GM19238 (cell line): ENCODE measurements around the gene SFXN5.

ENCODE experiments used
- DNase-seq: peaks from one replicate; pipeline ENCODE4 v3.0.0; 2011; ENCODE audit warnings: low spot score; ENCODE audit not compliant: insufficient read length

SFXN5 gene

DNA sequence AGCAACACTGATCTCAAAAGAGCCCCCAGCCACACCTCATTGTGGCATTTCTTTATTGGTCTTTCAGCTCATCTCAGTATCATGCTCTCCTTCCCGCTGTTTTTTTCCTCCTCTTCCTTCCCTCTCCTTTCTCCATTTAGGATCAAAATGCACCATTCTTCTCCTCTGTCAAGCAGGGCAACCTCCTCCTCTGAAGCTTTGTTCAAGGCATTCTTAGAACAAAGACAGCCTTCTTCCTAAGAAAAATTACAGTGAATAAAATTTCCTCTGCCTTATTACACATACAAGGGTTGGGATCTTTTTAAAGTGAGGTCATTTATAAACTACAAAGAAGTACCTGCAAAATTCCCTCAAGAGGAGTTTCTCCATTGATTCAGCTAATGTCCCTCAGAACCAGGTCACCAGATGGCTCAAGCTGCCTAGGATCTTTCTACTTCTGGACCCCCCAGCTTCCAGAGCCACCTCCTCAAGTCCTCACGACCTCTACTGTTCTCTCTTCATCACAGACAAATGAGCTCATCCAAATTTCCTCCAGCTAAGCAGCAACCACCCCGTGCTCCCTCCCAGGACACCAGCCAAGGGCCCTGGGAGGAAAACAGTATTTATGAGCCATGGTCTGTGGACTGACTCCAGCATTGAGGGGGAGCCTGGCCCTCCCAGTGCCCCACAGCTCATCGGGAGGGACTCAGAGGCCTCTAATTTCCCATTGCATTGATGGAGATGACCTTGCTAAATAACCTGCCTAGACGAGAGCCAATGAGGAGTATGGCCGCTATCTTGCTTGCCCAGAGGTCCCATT lies 18.0 kb downstream of the SFXN5 start:
- DNase-seq, result no peak

DNA sequence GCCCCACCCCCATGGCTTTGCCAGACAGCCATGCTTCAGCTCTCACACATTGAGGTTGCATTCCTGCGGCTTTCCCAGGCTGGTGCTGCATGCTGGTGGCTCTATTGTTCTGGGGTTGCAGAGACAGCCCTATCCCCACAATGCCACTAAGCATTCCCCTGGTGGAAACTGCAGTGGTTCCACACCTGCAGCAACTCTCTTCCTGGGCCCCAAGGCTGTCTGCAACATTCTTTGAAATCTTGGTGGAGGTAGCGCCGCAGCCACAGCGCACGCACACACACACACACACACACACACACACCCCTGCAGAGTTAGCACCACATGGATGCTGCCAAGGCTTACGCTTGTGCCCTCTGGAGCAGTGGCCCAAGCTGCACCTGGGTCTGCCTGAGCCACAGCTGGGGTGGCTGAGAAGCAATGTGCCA lies 21.4 kb downstream of the SFXN5 start:
- DNase-seq, result no peak

DNA sequence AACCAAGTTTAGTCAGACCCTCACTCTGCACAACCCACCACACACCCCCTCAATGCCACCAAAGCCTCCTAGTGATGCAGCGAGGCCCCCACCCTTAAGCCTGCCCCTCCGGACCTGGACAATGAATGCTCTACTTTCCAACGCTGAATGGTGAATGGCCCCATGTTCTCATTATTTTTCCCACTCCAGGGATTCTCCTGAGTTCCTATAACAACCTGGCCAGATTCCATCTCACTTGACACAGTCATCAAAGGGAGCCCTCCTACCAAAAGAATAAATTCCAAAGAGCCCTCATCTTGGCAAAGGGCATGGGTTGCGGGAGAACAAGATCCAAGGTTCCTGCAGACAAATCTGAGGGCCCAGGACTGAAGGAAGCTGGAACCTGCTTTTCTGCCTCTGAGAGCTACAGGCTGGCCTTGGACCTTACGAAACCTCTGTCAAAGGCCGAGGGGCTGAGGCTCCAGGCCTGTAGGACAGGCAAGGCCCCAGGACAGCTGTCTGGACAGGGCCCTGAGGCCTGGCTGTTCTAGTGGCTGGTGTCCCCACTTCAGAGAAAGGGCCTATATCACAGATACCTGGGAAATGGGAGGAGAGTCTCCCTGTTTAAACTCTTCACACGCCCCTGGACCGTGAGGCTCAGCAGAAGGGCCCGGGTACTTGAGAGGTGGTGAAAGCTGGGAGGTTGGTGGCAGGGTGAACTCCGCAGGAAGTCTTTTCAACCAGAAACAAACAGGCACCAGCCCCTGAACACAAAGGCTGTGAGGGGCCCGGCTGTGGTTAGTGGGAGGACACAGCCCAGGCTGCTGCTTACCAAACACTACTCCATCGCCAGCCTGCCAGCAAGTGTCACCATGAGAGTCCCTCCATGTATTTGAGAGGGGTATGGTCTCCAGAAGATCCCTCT lies 27.3 kb downstream of the SFXN5 start:
- DNase-seq, result no peak

DNA sequence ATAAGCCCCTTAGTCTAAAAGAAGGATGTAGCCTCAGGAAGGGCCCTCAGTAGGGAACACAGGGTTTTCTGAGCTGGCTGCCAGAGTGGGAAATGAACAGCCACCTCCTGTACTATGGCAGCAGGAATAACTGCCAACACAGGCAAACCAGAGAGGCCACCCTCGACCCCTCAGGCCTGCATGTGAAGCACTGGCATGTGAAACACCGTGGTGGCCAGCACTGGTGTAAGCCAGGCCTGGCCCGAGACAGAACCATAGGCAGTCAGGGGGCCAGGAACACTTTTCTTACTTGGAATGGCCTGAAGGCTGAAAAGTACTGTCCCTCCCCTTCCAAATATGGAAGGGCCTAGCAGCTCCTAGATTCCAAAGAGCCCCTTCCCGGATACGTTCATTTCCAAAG lies 28.2 kb downstream of the SFXN5 start:
- no peak for DNase-seq

DNA sequence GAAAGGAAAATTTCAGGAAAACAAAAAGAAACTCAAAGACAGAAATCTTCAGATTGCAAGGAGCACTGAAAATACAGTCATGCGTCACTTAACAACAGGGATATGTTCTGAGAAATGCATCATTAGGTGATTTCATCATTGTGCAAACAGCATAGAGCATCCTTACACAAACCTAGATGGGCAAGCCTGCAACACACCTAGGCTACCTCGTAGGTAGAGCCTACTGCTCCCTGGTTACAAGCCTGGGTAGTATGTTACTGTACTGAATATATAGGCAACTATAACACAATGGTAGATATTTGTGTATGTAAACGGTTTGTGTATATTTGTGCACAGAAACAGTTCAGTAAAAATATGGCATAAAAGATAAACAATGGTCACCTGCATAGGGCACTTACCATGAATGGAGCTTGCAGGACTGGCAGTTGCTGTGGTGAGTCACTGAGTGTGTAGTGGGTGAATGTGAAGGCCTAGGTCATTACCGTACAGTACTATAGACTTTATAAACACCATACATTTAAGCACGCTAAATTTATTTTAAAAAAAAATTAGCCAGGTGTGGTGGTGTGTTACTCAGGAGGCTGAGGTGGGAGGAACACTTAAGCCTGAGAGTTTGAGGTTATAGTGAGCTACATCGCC lies 33.4 kb downstream of the SFXN5 start:
- no peak for DNase-seq

DNA sequence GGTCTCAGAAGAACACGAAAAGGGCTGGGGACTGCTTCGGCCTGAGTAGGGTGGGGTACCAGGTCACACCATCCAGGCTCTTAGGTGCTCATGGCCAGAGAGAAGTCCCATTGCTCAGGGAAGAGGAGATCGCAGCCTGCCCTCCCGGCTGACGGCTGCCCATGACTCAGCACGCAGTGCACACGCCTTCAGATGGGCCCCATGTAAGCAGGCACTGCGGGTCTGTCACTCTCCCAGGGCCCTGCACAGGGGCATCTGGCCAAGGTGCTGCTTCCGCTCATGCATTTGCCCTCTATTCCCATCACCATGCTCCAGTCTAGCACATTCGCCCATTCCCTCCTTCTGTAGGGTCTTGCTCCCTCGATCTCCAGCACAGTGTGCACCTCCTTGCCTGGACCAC lies 34.7 kb downstream of the SFXN5 start:
- DNase-seq, result no peak

DNA sequence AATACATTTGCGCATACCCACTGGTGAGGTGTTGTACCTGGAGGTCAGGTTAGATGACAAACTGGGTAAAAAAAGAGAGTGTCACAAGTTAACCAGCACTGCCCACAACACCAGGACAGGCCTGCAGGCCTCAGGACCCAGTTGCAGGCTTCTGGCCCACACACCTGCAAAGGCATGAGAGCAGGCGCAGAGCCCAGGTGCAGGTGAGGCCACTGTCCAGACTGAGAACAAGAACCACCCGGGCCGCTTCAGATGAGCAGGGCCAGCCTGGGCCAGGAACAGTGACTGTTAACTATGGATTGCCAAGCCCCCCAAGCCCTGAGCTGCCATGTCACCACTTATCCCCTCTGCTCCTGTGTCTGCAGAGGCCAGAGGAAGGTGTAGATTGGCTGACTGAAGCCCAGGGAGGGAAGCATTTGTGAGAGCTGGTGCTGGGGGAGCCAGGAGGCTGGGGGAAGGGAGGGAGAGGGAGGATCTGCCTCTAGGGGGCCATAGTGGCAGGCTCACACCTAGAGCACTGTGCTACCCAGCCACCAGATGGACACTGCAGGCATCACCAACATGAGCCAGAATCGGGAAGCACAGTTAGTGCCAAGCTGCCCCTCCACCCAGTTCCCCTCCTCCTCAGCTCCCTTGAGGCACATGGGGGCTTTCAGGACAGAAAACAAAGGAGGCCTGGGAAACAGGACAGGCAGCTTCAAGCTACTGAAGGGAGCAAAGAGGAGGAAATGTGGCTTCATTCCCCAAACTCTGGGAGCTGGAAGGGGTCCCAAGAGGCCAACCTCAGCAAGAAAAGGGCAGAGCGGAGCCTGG lies 35.4 kb downstream of the SFXN5 start:
- no peak for DNase-seq

DNA sequence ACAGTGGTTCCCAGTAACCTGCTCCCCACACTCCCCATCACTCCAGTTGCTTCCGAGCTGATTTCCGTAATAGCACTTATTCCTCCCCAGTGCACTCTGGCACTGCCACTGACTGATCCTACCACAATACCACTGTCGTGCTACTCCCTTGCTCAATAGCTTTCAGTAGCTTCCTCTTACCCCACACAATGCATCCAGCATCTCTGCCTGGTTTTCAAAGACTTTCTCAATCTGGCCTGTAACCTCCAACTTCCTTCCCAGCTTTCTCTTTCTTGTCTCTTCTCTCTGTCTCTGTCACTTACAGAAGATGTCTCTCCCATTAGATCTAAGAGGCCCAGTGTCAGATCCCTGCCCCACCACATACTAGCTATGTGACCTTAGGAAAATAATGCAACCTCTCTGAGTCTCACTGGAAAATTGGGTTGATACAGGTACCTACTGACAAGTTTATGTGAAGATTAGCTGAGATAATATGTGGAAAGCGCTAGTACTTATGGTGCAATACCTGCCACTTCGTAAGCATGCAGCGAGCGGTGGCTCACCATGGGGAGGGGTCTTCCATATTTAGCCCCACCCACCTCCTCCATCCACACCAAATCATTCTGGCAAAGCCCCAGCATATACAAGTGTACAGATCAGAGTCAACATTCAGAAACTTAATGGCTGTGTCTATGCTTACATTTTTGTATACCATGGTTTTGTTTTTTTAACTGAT lies 36.7 kb downstream of the SFXN5 start:
- DNase-seq, result no peak

DNA sequence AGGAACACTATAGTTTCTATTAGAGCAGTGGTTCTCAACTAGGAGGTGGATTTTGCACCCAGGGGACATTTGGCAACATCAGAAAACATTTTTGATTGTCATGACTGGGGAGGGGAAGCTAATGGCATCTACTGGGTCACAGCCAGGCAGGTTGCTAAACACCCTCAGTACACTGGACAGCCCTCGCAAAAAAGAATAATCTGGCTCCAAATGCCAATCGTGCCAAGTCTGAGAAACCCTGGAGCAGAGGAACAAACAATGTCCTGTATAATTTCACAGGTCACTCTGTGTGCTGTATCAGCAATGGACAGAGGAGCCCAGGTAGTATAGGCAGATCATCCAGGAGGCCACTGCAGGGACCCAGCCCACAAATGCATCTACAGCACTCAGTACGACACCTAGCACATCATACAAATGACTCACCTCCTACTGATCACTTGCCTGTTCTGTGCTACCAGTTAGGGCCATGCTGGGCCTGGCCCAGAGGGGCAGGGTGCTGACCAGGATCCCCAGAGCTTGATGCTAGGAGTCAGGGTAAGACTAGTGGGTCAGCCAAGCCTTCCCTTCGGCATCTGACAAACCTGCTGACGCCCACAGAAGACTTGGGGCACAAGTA lies 37.6 kb downstream of the SFXN5 start:
- DNase-seq, result no peak

DNA sequence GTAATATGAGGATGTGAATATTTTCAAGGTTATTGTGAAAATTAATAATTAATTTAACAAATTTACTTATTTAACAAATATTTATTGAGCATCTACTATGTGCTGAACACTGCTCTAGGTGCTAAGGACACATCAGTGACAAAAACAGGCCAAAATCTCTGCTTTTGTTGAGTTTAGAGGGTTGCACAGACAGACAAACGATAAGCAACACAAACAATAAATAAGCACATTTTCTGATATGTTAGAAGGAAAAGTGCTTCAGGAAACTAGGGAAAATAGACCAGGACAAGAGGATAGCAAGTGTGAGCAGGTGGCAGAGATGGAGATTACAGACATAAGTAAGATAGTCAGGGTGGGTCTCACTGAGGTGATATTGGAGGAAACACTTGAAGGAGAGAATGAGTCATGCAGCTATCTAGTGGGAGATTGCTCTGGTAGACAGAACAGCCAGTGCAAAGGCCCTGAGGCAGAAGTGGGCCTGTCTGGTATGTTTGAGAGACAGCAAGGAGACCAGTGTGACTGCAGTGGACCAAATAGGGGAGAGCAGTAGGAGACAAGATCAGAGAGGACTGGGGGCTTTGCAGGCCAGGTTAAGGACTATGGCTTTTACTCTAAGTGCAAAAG lies 38.3 kb downstream of the SFXN5 start:
- no peak for DNase-seq

DNA sequence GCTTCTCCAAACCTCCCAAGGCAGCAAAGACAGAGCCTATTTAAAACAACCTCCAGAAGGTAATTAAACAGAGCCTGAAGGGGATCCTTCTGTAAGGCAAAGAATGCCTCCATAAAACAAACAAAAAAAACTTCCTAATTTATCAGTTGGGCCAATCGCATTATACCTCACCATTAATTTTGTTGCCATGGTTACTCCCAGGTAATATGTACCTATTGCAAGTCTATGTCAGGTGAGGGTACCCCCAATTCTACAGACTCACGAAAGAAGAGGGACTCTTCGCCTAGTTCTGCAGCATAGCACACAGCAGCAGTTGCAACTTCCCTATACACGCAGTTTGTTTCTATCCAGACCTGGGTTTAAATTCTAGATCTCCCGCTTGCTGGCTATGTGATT lies 38.8 kb downstream of the SFXN5 start:
- no peak for DNase-seq

DNA sequence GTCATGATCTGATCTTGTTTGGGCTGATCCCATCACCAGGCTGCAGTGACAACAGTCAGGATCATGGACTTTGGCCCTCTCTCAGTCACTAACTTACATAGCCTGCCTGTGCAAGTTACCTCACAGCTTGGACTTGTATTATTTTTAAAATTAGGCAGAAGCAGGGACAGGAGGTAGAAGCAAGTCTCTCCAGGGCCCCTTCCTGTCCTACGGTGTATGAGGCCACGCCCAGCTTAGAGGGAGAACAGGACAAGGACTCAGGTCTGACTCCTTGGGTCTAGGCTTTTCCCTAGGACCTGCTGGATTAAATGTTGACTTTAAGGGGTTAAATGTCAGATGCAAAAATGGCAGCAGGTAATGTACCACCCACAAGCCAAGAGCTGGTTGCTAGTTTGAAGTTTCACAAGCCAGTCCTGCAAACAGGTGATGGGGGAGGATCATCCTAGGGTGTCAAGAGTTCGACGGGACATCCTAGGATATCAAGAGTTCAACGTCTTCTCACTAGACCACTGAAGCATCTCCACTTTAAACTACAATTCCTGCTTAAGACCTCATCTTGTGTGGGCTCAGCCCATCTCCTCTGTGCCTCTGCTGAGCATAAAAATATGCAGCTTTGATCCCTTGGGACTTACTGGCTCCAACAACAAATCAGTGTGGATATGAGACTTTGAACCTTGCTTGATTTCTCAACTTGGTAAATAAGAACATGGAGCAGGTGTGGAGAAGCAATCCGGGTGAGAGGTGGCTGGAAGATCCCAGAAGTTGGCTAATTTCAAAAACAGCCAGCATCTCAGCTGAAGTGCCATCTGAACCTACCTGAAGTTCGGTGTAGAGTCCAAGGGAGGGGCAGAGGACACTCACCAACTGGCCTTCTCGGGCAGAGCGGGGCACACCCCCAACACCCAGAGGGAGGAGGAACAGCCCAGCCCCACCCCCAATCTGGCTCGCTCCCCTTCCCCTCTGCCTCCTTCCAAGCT lies 39.5 kb downstream of the SFXN5 start:
- no peak for DNase-seq

DNA sequence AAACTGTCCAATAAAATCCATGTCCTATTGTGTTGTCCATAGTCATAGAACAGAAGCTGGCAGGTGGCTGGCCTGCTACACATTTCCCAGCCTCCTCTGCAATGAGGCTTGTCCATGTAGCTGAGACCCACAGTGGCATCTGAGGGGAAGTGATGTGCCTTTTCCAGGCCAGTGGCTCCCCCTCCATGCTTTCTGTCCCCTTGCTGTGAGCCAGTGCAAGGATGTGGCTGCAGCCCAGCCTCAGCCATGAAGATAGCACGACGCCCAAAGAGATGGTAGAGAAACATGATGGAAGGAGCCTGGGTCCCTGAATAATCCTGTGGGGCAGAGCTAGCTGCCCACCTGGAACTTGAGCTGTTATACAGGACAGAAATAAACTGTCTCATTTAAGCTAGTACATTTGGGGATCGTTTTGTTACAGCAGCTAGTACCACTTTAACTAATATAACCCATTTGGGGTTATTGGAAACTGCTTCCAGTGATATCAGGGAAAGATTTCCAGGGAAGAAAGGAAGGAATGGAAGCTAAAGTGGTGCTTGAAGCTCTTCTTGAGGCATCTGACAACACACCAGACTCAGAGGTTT lies 40.3 kb downstream of the SFXN5 start:
- no peak for DNase-seq

DNA sequence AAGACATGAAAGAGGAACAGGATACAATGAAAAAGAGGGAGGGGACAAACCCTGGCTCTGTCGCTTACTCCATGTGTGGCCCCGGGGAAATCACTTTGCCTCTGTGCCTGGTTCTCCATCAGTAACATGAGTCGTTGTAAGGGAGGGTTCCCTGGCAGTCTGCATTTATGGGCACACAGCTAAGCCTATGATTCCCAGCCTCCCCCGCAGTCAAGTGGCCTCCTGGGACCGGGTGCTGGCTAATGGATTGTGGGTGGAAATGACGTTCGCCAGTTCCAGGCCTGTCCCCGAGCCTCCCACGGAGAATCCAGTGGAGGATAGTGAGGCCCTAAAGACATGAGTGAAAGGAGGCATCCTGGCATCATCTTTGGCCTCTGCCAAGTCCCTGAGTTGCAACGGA lies 42.7 kb downstream of the SFXN5 start:
- DNase-seq, result no peak

DNA sequence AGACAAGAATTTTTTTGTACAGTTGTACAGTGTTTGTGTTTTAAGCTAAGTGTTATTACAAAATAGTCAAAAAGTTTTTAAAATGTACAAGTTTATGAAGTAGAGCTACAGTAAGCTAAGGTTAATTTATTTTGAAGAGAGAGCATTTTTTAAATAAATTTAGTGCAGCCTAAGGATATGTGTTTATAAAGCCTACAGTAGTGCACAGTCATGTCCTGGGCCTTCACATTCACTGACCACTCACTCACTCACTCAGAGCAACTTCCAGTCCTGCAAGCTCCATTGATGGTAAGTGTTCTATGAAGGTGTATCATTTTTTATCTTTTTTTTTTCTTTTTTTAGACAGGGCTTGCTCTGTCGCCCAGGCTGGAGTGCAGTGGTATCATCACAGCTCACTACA lies 44.2 kb downstream of the SFXN5 start:
- DNase-seq, result no peak

DNA sequence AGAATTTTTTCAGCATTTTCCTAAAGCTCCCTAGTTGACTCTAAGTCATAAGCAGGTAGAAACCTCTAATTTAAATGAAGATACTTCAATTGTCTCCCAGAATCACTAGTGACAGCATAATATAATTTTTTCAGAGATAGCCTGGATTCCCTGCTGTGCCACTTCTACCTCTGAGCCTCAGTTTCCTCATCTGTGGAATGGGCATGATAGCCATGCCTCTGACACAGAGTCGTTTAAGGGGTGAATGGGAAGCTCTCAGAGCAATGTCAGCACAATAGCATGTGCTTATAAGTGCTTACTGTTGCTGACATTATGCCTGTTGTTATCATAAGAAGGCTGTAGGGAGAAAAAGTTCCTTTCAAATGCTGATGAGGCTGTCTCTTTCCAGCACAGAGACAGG lies 48.0 kb downstream of the SFXN5 start:
- no peak for DNase-seq

DNA sequence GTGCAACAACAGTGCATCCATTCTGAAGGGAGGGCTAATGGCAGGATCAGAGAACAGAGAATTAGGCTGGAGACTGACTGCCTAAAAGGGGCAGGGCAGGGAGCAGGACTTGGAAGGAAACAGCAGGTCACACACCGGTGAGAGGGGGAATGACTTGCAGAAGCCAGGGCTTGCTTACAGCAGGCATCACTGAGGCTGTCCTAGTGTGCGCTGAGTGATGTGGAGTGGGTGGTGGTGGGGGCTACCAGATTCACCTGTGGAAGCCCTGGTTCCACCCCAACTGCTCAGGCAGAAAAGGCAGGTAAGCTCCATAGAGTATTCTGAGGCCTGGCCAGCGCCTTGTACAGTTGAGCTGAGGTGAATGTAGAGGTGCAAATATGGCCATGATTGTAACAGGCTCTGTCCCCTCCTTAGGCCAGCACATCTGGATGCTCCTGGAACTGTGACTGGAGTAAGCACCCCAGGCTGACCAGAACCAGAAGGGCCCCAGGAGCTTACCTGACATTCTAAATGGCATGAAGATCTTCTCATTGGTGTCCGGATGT lies 49.4 kb downstream of the SFXN5 start:
- no peak for DNase-seq
